ENCODE results near the gene PCNX2.

Gene PCNX2

GRCh38 chr1:233217832-233218231 lies 77.7 kb downstream of the PCNX2 start:
- H3K4me3 ChIP-seq (replicated peaks; ENCODE audit: low read depth, low read length): no peak overlapping the region
- DNase-seq (ENCODE audit: extremely low read depth, low read depth): no peak
- no peak for TF ChIP-seq CTCF (IDR thresholded peaks at IDR 0.05; ENCODE audit: low read depth, low read length, missing control alignments)

GRCh38 chr1:233216009-233216408 lies 79.5 kb downstream of the PCNX2 start:
- no peak for TF ChIP-seq CTCF (IDR thresholded peaks at IDR 0.05; ENCODE audit: low read depth, low read length, missing control alignments)
- DNase-seq (ENCODE audit: extremely low read depth, low read depth): no peak
- no peak overlapping the region for H3K4me3 ChIP-seq (replicated peaks; ENCODE audit: low read depth, low read length)

GRCh38 chr1:233215135-233215760 lies 80.3 kb downstream of the PCNX2 start:
- DNase-seq (ENCODE audit: extremely low read depth, low read depth): no peak
- H3K4me3 ChIP-seq (replicated peaks; ENCODE audit: low read depth, low read length): no peak overlapping the region

GRCh38 chr1:233211595-233211994 lies 83.9 kb downstream of the PCNX2 start:
- no peak overlapping the region for H3K4me3 ChIP-seq (replicated peaks; ENCODE audit: low read depth, low read length)
- no peak for TF ChIP-seq CTCF (IDR thresholded peaks at IDR 0.05; ENCODE audit: low read depth, low read length, missing control alignments)

More at GRCh38 chr1:233215135-233215760, 80.3 kb downstream of the PCNX2 start:
- TF ChIP-seq CTCF (IDR thresholded peaks at IDR 0.05; ENCODE audit: low read depth, low read length, missing control alignments): no peak

GRCh38 chr1:233211106-233211505 lies 84.4 kb downstream of the PCNX2 start:
- no peak overlapping the region for H3K4me3 ChIP-seq (replicated peaks; ENCODE audit: low read depth, low read length)
- DNase-seq (ENCODE audit: extremely low read depth, low read depth): no peak
- TF ChIP-seq CTCF (IDR thresholded peaks at IDR 0.05; ENCODE audit: low read depth, low read length, missing control alignments): no peak

More at GRCh38 chr1:233211595-233211994, 83.9 kb downstream of the PCNX2 start:
- no peak for DNase-seq (ENCODE audit: extremely low read depth, low read depth)

- TF ChIP-seq CTCF (IDR thresholded peaks at IDR 0.05; ENCODE audit: low read depth, low read length, missing control alignments): no peak
- no peak overlapping the region for H3K4me3 ChIP-seq (replicated peaks; ENCODE audit: low read depth, low read length)
- no peak for DNase-seq (ENCODE audit: extremely low read depth, low read depth)
These were observed 86.0 kb downstream of the PCNX2 start for GRCh38 chr1:233209481-233209880.

GRCh38 chr1:233208687-233209086 lies 86.8 kb downstream of the PCNX2 start:
- DNase-seq (ENCODE audit: extremely low read depth, low read depth): no peak
- no peak for TF ChIP-seq CTCF (IDR thresholded peaks at IDR 0.05; ENCODE audit: low read depth, low read length, missing control alignments)
- no peak overlapping the region for H3K4me3 ChIP-seq (replicated peaks; ENCODE audit: low read depth, low read length)

All from HFF-Myc (cell line).